AML-193 (cell line): ENCODE results near the gene MIER2.

Experiments used
- DNase-seq, 2 experiments: peaks; one replicate each; lab custom pipeline; 2025; lab: John Stamatoyannopoulos, UW

MIER2 gene

GRCh38 chr19:307793-308420 lies 36.7 kb downstream of the MIER2 start:
- DNase-seq = no peak

- DNase-seq = no peak
These were observed 37.5 kb downstream of the MIER2 start for GRCh38 chr19:307111-307531.

GRCh38 chr19:306151-306900 lies 38.3 kb downstream of the MIER2 start:
- DNase-seq = no peak

GRCh38 chr19:305240-306150 lies 39.1 kb downstream of the MIER2 start:
- DNase-seq = no peak

- DNase-seq = no peak
These were observed 47.9 kb downstream of the MIER2 start for GRCh38 chr19:296476-297225.

GRCh38 chr19:295687-296370 lies 48.8 kb downstream of the MIER2 start:
- DNase-seq = no peak

GRCh38 chr19:294946-295686 lies 49.5 kb downstream of the MIER2 start:
- DNase-seq = no peak

GRCh38 chr19:294341-294945 lies 50.2 kb downstream of the MIER2 start:
- DNase-seq = no peak

- DNase-seq = no peak
These were observed 51.0 kb downstream of the MIER2 start for GRCh38 chr19:293436-294110.

GRCh38 chr19:292951-293350 lies 51.6 kb downstream of the MIER2 start:
- no peak for DNase-seq

GRCh38 chr19:292281-292884 lies 52.2 kb downstream of the MIER2 start:
- DNase-seq = no peak

- no peak for DNase-seq
These were observed 52.9 kb downstream of the MIER2 start for GRCh38 chr19:291561-292280.

GRCh38 chr19:291006-291521 lies 53.5 kb downstream of the MIER2 start, which contains the start of gene PLPP2:
PLPP2 (minus strand) TSS chr19:291403; CDS start chr19:291336, 67 bp downstream.
- no peak for DNase-seq

GRCh38 chr19:290372-291005 lies 54.1 kb downstream of the MIER2 start:
- DNase-seq = no peak

GRCh38 chr19:289651-290371 lies 54.8 kb downstream of the MIER2 start:
- no peak for DNase-seq

GRCh38 chr19:288911-289310 lies 55.7 kb downstream of the MIER2 start:
- no peak for DNase-seq

- no peak for DNase-seq
These were observed 57.2 kb downstream of the MIER2 start for GRCh38 chr19:287381-287871.
